SK-MEL-5 (cell line): Measurements from ENCODE around the gene TEX54. TPM values are rescaled to one million over a fixed set of nuclear protein-coding genes. Genes with fewer than 3 reads are reported as not detected.
"Not testable (repeated sequence)": the region's sequence is repeated elsewhere in the genome, so short reads cannot be mapped to it uniquely, and the experiment has no call there.

Source experiments
- DNase-seq: peaks from one replicate; pipeline ENCODE4 v3.0.0-alpha.2; 2016; ENCODE audit warnings: low read depth, low spot score
- in situ Hi-C: cut with HindIII; loops from 2 replicates; pipeline ENCODE4 v1.10.0; 2016; ENCODE audit warnings: low sequenced_read_pairs, high pct_unique_total_duplicates, low pct_unique_long_range_greater_than_20kb
- total RNA-seq: library from RNA; depleted of rRNA; stranded (reverse); fragments of >200 nt; shearing (Covaris generic); gene quantifications from 2 replicates; pipeline ENCODE4 v1.2.3, GENCODE V29; 2014

TEX54 gene
- total RNA-seq, 1 experiment from 2014 or later = not detected

- DNase-seq = peak; percentile 99
- in situ Hi-C loops = no loop called here
These were observed 8.9 kb upstream of the TEX54 start for GRCh38 chr11:62841361-62842170.

GRCh38 chr11:62840721-62841360 is 8.2 kb upstream of the TEX54 start:
- peak; percentile 82 for DNase-seq
- in situ Hi-C loops = not testable (repeated sequence)

- in situ Hi-C loops = no loop called here
- peak; percentile 92 for DNase-seq
These were observed 6.7 kb upstream of the TEX54 start, which contains the start of gene WDR74 for GRCh38 chr11:62839050-62839945. Gene WDR74, minus strand, starts transcription at chr11:62839590. Its CDS starts 20 bp downstream, at chr11:62839570.

GRCh38 chr11:62835336-62835735 is 2.7 kb upstream of the TEX54 start:
- no peak for DNase-seq
- in situ Hi-C loops = no loop called here

DNA sequence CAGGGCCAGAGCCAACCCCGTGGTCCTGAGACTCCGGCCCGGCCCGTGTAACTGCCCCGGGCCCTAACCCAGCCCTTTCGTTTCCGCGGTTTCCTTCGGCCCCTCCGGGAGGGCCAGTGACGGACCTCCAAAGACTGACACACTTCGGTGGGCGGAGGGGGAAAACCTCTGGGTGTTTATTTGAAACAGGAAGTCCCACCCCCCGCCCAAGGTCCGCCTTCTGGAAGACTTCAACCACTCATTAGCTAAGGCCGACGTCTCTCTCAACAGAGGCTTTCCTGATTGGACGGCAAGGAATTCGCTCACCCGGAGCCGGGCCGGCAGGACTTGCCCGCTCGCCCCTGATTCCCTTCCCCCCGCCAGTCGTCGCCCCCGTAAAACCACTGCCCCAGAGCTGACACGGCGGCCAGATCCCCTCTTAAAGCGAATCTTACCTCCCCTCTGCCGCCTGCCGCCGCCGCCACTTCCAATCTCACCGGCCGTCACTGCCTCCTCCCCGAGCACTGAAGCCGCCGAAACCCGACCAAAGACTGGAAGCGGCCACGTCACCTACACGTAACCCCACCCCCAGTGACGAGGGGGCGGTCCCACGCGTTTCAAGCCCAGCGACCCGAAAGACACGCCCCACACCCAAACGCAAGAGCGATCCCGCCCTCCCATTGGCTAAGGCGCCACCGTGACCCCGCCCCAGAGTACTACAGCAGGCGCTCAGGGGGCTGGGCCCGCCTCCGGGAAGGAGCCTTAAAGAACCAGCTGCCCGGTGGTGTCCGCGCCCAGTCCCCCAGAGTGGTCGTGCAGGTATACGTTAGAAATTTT is 913 bp downstream of the TEX54 start, which contains the start of gene STX5:
Gene STX5, minus strand, starts transcription at position 532 of the 816 bp plus-strand sequence. CDS start 808 bp downstream, outside the sequence.
- peak; percentile 95 for DNase-seq
- in situ Hi-C loops = no loop called here

DNA sequence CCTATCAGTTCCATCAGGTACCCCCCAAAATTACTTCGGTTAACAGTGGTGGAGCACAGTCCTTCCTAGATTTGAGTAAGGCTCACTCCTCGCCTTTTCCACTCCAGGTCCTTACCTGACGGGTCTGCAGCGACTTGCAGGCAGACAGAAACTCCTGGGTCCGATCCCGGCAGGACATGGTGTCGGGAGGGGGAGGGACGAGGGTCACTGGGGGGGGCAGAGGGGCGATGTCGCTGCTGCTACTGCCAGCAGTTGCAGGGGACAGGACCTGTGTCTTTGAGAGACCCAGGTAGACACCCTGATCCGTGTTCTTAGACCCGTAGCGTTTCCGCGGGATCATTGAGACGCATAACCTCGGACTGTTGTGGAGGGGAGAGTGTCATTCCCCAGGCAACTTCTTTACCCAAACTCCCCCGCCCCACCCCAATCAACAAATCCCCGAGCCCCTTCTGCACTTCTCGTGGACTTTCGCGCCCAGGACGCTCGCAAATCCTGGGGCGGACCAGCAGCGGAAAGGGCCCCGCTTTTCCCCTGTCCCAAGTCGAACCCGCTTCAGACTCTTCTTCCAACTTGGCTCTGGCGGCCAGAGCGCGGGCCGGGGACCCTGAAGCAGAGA is 1.6 kb downstream of the TEX54 start:
- DNase-seq = no peak
- in situ Hi-C loops = no loop called here

DNA sequence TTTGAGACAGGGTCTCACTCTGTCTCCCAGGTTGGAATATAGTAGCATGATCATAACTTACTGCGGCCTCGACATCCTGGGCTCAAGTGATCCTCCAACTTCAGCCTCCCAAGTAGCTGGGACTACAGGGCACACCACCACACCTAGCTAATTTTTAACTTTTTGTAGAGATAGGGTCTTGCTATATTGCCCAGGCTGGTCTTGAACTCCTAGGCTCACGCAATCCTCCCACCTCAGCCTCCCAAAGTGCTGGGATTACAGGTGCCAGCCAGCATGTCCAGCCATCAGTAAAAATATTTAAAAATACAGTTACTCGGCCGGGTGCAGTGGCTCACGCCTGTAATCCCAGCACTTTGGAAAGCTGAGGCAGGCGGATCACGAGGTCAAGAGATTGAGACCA is 4.5 kb downstream of the TEX54 start:
- DNase-seq, in situ Hi-C loops: not testable (repeated sequence)

- no peak for DNase-seq
- in situ Hi-C loops = no loop called here
These were observed 9.0 kb downstream of the TEX54 start for GRCh38 chr11:62823677-62824076.

GRCh38 chr11:62817129-62817528 is 15.5 kb downstream of the TEX54 start:
- no peak for DNase-seq
- in situ Hi-C loops = no loop called here

GRCh38 chr11:62816557-62816956 is 16.1 kb downstream of the TEX54 start:
- no peak for DNase-seq
- in situ Hi-C loops = no loop called here

GRCh38 chr11:62811659-62812058 is 21.0 kb downstream of the TEX54 start:
- no peak for DNase-seq
- in situ Hi-C loops = no loop called here

DNA sequence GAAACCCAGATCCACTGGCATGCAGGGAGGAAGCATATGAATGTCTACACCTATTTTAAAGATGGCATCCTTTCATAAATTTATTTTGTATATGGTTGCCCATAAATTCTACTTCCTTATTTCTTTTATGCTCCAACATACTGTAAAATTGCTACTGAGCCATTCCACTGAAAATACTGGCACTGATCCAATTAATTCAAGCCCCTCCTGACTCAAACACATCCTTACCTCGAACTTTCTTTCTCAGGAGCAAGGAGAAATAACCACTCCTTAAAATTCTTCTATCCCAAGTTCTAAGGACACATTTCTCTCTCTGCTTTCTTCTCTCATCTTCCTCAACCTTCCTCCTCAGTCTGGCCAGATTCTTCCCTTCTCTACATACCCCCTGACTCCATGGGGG is 21.9 kb downstream of the TEX54 start:
- no peak for DNase-seq
- in situ Hi-C loops = no loop called here

DNA sequence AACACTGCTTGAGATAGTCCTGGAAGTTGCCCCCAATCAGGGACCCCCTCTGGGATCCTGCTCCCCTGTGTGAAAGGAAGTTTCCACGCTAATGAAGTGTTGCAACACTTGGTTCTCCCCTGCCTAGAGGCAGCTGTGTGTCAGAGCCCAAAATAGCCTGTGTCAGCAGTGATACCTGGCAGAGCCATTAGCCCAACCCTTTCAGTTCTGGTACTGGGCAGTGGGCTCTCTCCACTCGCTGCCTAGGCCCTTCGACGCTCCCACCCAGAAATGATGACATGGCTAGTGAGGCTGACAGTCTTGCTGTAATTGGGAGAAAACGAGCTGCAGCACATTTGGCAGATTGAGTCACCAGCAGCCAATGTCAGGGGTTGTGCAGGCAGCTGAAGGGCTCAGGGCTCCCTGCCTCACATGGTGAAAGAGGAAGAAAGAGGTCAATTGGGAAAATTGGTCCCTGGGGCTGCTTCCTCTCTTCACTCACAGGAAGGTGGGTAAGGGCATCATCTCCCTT is 26.0 kb downstream of the TEX54 start:
- in situ Hi-C loops = no loop called here
- DNase-seq = no peak

DNA sequence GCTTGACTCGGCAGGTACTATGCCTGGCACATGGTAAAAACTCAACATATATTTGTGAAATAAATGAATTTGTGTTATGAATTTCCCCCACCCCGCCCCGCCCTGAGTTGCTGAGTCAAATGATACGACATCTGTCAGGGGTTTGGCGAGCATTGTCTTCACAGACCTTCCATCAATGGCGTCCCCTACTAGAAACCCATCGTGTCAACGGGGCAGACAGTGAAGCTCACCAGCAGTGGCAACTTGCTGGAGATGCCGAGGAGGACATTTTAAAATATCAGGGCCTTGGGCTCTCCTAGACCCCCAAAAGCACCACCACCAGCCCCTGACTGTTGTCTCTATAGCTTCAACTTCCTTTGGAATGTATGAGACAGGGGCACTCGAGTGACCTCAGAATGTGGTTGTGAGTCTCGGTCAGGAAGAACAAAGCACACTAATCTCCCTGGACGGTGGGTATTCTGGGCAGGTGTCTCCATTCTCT is 26.6 kb downstream of the TEX54 start:
- in situ Hi-C loops = no loop called here
- DNase-seq = no peak

GRCh38 chr11:62805076-62805892 is 27.4 kb downstream of the TEX54 start, which contains the start of gene NXF1:
Gene NXF1, minus strand, starts transcription at chr11:62805440. Its CDS starts 84 bp downstream, at chr11:62805356.
- in situ Hi-C loops = no loop called here
- peak; percentile 84 for DNase-seq
